Fibroblast of pulmonary artery (primary cell): ENCODE data around the gene NUDT3.

Source experiments
- DNase-seq: peaks from one replicate; pipeline ENCODE4 v3.0.0-alpha.2; 2010; ENCODE audit warnings: low read depth
- H3K4me3 ChIP-seq: replicated peaks from 2 replicates; pipeline ENCODE4 v1.5.1; 2011; ENCODE audit warnings: low read depth, mild to moderate bottlenecking, control low read depth, low read length, moderate library complexity
- TF ChIP-seq, protein P1 (sequence below): IDR thresholded peaks from 2 replicates; pipeline ENCODE4 v1.5.1; 2011; ENCODE audit warnings: mild to moderate bottlenecking, control low read depth, low read length, inconsistent platforms; ENCODE audit errors: missing control alignments

The NUDT3 gene

DNA sequence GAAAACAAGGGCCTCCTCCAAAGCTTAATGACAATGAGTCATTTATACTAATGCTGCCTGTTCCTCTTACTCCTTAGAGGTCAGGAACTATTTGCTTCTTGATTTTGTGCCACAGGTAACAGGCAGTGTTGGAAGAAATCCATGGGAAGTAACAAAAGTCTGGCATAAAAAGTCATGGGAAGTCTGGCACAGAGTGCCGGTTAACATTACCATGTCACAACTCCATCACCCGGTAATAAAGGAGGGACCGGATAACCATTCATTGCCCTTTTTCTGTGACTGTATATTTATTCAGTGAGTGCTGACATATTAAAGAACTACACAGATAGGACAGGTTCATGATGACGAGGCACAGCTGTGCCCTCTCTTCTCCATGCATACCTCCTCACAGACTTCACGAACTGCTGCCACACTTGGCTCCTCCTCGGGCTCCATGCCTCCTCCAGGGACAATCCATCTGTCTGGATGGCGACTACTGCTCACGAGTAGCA, 50.9 kb downstream of the NUDT3 start:
- DNase-seq = peak; percentile 64
- TF ChIP-seq, protein P1, sequence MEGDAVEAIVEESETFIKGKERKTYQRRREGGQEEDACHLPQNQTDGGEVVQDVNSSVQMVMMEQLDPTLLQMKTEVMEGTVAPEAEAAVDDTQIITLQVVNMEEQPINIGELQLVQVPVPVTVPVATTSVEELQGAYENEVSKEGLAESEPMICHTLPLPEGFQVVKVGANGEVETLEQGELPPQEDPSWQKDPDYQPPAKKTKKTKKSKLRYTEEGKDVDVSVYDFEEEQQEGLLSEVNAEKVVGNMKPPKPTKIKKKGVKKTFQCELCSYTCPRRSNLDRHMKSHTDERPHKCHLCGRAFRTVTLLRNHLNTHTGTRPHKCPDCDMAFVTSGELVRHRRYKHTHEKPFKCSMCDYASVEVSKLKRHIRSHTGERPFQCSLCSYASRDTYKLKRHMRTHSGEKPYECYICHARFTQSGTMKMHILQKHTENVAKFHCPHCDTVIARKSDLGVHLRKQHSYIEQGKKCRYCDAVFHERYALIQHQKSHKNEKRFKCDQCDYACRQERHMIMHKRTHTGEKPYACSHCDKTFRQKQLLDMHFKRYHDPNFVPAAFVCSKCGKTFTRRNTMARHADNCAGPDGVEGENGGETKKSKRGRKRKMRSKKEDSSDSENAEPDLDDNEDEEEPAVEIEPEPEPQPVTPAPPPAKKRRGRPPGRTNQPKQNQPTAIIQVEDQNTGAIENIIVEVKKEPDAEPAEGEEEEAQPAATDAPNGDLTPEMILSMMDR = no peak
- H3K4me3 ChIP-seq = no peak overlapping the region

DNA sequence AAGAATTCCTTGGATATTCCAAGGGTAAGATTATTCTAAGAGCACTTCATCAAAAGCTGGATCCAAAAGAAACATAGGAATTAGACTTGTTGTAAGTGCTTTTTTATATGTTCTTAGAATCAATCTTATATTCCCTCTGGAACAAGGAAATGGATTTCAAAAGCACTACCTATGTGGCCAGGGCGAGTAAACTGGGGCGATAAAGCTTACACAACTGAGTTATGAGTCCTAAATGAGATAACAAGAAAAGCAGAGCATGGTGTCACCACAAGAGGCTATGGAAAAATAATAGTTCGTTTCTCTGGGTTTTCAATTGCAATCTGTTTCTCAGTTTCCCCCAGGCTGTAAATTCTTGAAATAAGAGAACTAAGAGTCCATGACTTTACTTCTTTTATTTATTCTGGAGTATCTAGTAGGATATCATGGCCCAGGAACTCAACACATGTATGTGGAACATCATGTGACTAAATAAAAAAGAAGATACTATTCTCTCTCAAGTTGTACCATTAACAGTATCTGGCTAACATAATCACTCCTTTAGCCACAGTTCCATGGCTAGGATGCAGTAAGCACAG, 51.5 kb downstream of the NUDT3 start:
- H3K4me3 ChIP-seq = no peak overlapping the region
- TF ChIP-seq, protein P1 = no peak
- no peak for DNase-seq

DNA sequence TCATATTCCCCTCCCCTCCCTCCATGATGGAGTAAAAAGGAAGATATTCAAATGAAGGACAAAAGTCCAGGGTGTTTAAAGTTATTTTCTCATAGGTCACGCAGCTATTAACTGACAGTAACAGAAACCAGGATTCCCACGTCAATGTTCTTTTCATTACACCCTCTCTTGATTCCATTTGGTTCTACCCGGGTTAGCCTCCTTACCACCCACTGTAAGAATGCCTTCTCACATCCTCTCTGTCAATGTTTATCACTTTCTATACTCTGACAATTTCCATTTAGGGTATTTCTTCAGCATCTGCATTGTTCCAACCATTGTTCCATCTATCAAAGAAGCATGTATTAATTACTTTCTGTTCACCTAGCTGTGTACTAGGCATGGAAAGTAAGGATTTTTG, 52.1 kb downstream of the NUDT3 start:
- DNase-seq = no peak
- H3K4me3 ChIP-seq = no peak overlapping the region
- TF ChIP-seq, protein P1 = no peak

DNA sequence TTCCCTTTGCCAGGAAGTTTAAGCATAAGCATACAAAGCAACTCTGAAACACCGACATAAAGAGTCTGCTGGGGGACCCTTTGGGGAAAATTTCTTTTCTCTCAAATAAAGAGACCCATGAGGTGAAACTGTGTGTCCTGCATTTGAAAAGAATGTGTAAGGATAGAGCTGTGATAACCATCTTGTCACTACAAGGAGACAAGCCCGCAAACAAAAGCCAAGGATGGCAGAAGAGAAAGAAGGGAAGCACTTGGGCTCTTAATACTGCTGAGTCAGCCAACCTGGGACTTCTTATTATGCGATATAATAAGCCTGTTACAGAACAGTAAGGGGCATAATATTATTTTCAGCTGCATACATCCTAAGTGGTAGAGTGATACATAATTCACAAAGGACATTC, 52.5 kb downstream of the NUDT3 start:
- no peak overlapping the region for H3K4me3 ChIP-seq

DNA sequence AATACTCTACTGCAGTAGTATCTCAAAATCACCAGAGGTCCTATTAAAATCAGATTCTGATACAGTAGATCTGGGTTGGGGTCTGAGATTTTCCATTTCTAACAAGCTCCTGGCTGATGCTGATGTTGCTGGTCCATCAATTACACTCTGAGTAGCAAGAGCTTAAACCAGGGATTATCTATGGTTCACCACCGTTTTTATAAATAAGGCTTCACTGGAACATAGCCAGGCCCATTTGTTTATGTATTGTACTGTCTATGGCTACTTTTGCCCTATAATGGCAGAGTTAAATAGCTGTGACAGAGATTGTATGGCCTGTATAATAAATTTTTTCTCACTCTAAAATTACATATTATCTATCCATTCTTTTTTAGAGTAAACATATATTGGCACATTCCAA, 53.0 kb downstream of the NUDT3 start:
- TF ChIP-seq, protein P1 = no peak
- DNase-seq = no peak
- H3K4me3 ChIP-seq = no peak overlapping the region

More for the DNA sequence above, 52.5 kb downstream of the NUDT3 start:
- TF ChIP-seq, protein P1 = no peak
- DNase-seq = no peak

DNA sequence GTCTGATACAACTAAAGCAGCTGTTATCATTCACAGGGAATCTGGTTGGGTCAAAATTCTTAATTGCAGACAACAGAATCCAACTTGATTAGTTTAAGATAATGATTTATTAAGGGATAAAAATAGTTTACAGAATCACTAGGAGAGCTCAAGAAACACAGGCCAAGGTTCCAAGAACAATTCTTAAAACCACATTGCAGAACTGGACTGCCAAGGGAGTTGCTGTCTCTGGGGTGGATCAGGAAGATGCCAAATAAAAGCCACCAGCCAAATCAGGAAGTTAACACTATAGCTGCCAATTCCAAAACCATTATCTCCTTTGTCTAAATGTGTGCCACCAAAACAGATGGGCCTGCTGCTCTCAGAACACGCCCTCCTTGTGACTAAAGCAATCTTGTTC, 53.7 kb downstream of the NUDT3 start:
- DNase-seq = no peak
- TF ChIP-seq, protein P1 = no peak
- no peak overlapping the region for H3K4me3 ChIP-seq

DNA sequence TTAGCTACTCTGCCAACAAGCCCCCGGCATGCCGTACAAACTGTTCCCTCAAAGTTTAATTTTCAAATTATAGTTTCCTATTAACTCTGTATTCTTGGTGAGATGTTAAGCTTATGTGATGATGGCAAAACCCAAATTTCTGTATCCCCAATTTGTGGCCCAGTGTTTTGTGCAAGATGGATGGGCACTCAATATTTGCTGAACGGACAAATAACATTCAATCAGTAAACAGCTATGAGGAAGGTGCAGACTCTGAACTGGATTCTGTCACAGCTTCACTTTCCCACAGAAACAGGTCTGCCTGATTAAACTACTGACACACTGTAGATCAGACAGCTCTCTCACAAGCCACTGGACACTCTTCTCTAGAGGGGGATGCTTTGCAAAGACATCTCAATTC, 54.1 kb downstream of the NUDT3 start:
- TF ChIP-seq, protein P1 = no peak
- DNase-seq = no peak

More for the DNA sequence above, 54.1 kb downstream of the NUDT3 start:
- no peak overlapping the region for H3K4me3 ChIP-seq
